KMS-11 (cell line): ENCODE results near the gene FGF14.

Experiments
- H2AFZ ChIP-seq: fragments of 200-600 bp; sonication (generic); 2 replicates; pipeline ENCODE4 v1.6.1; 2016; ENCODE audit warnings: antibody characterized with exemption, mixed run types, low read depth
- H3K27ac ChIP-seq: fragments of 200-600 bp; sonication (generic); 2 replicates; pipeline ENCODE4 v1.6.1; 2016; ENCODE audit warnings: mild to moderate bottlenecking, mixed run types
- H3K27me3 ChIP-seq: fragments of 200-600 bp; sonication (generic); 2 replicates; pipeline ENCODE4 v1.6.1; 2017; ENCODE audit warnings: mild to moderate bottlenecking, low read depth, mixed run types, moderate library complexity; ENCODE audit not compliant: insufficient read depth
- H3K36me3 ChIP-seq: fragments of 200-600 bp; sonication (generic); 2 replicates; pipeline ENCODE4 v1.6.1; 2017; ENCODE audit warnings: mild to moderate bottlenecking, mixed run types; ENCODE audit not compliant: insufficient read depth
- H3K4me1 ChIP-seq: fragments of 200-600 bp; sonication (generic); 2 replicates; pipeline ENCODE4 v1.6.1; 2016; ENCODE audit warnings: mild to moderate bottlenecking, low read depth, mixed run types; ENCODE audit not compliant: poor library complexity, severe bottlenecking
- H3K4me2 ChIP-seq: fragments of 200-600 bp; sonication (generic); 2 replicates; pipeline ENCODE4 v1.7.0; 2016; ENCODE audit warnings: mild to moderate bottlenecking, mixed run types
- H3K4me3 ChIP-seq: fragments of 200-600 bp; sonication (generic); IDR thresholded peaks from 2 replicates; pipeline ENCODE4 v1.6.1; 2017; ENCODE audit warnings: low read depth, low read length, mixed read lengths; ENCODE audit not compliant: insufficient read depth
- H3K79me2 ChIP-seq: fragments of 200-600 bp; sonication (generic); 2 replicates; pipeline ENCODE4 v1.6.1; 2016; ENCODE audit warnings: low read depth, mixed run types; ENCODE audit not compliant: insufficient read depth
- H3K9ac ChIP-seq: fragments of 200-600 bp; sonication (generic); 2 replicates; pipeline ENCODE4 v1.6.1; 2016; ENCODE audit warnings: mild to moderate bottlenecking, mixed run types
- H4K20me1 ChIP-seq: fragments of 200-600 bp; sonication (generic); 2 replicates; pipeline ENCODE4 v1.6.1; 2016; ENCODE audit warnings: mild to moderate bottlenecking, mixed run types; ENCODE audit not compliant: insufficient read depth
- CTCF ChIP-seq: fragments of 200-600 bp; sonication (generic); conservative IDR thresholded peaks from 2 replicates; pipeline ENCODE4 v1.6.1; 2017; ENCODE audit warnings: low read depth, mild to moderate bottlenecking, antibody characterized with exemption, low read length, moderate library complexity, mixed read lengths

FGF14 gene

GRCh38 chr13:102401766-102402165, at the start of gene FGF14:
Gene FGF14, minus strand, starts transcription at chr13:102402048.
- Histone ChIP-seq H3K79me2 (no peaks in the 10 kb centered on the region), H4K20me1 (no peaks in the 10 kb centered on the region), H3K9ac (peak within 1 kb of the TSS; percentile 58), H3K4me2 (peak within 1 kb of the TSS; percentile 78), H3K4me1 (peaks cover 6% of the 10 kb centered on the region), H3K4me3 (no peak within 1 kb of the TSS), H3K36me3 (no peaks in the 10 kb centered on the region), H3K27me3 (no peaks in the 10 kb centered on the region), H2AFZ (peak within 1 kb of the TSS; percentile 93), H3K27ac (peak within 1 kb of the TSS; percentile 33)
- TF ChIP-seq CTCF, result no peak

GRCh38 chr13:102443249-102443648, 41.4 kb upstream of the FGF14 start:
- no peaks in the 10 kb centered on the region for H3K36me3 ChIP-seq
- no peak overlapping the region for H3K27ac ChIP-seq
- H3K4me1 ChIP-seq, result no peaks in the 10 kb centered on the region
- H3K79me2 ChIP-seq, result no peaks in the 10 kb centered on the region
- no peaks in the 10 kb centered on the region for H4K20me1 ChIP-seq
- H3K4me2 ChIP-seq, result no peak overlapping the region
- no peak overlapping the region for H3K9ac ChIP-seq
- H2AFZ ChIP-seq, result no peak overlapping the region
- no peak for TF ChIP-seq CTCF
- H3K4me3 ChIP-seq, result no peak overlapping the region
- H3K27me3 ChIP-seq, result no peaks in the 10 kb centered on the region

- no peaks in the 10 kb centered on the region for H4K20me1 ChIP-seq
- TF ChIP-seq CTCF, result no peak
- H3K4me2 ChIP-seq, result no peak overlapping the region
- no peaks in the 10 kb centered on the region for H3K4me1 ChIP-seq
- no peaks in the 10 kb centered on the region for H3K79me2 ChIP-seq
- H2AFZ ChIP-seq, result no peak overlapping the region
- no peak overlapping the region for H3K27ac ChIP-seq
- no peak overlapping the region for H3K9ac ChIP-seq
- H3K36me3 ChIP-seq, result no peaks in the 10 kb centered on the region
- no peaks in the 10 kb centered on the region for H3K27me3 ChIP-seq
- no peak overlapping the region for H3K4me3 ChIP-seq
Measured at GRCh38 chr13:102441085-102441484, 39.2 kb upstream of the FGF14 start.

GRCh38 chr13:102440259-102440936, 38.5 kb upstream of the FGF14 start:
- no peak overlapping the region for H3K4me2 ChIP-seq
- no peaks in the 10 kb centered on the region for H3K27me3 ChIP-seq
- H4K20me1 ChIP-seq, result no peaks in the 10 kb centered on the region
- H2AFZ ChIP-seq, result no peak overlapping the region
- H3K36me3 ChIP-seq, result no peaks in the 10 kb centered on the region
- no peaks in the 10 kb centered on the region for H3K79me2 ChIP-seq
- H3K9ac ChIP-seq, result no peak overlapping the region
- no peak overlapping the region for H3K27ac ChIP-seq
- no peak for TF ChIP-seq CTCF
- no peaks in the 10 kb centered on the region for H3K4me1 ChIP-seq
- H3K4me3 ChIP-seq, result no peak overlapping the region
